ENCODE results near the gene NANOS3. TPM values are rescaled to one million over a fixed set of nuclear protein-coding genes. Genes with fewer than 3 reads are reported as not detected.

NANOS3 gene
- total RNA-seq, 1 experiment from 2014 or later, result 1.1 TPM

GRCh38 chr19:13890136-13890535 lies 13.2 kb downstream of the NANOS3 start (continued):
- TF ChIP-seq ELF4 (CRISPR knock-in tag; IDR thresholded peaks at IDR 0.05; ENCODE audit: low read depth) (no peak), HMGXB4 (CRISPR knock-in tag; IDR thresholded peaks at IDR 0.05) (no peak), NFE2L1 (CRISPR knock-in tag; IDR thresholded peaks at IDR 0.05) (no peak), ZNF671 (CRISPR knock-in tag; IDR thresholded peaks at IDR 0.05) (no peak), ZNF317 (CRISPR knock-in tag; IDR thresholded peaks at IDR 0.05; ENCODE audit: borderline replicate concordance, low read depth) (no peak)

- no peaks in the 10 kb centered on the region for H3K27me3 Mint-ChIP-seq (ENCODE audit: low read depth)
- ChIA-PET POLR2A (no interaction called here), CTCF (interaction anchor here (0.5 to 2.1 kb wide), 4 partner anchors 10 to 68 kb away, joined by 3 to 9 read pairs (median 4); no protein-coding TSS in a partner anchor)
- TF ChIP-seq ZNF121 (CRISPR knock-in tag; IDR thresholded peaks at IDR 0.05) (no peak), MLX (CRISPR knock-in tag; IDR thresholded peaks at IDR 0.05) (no peak), NR3C1 (CRISPR knock-in tag; conservative IDR thresholded peaks at IDR 0.05; ENCODE audit: low read depth) (no peak), RELA (CRISPR knock-in tag; IDR thresholded peaks at IDR 0.05; ENCODE audit: borderline replicate concordance) (no peak), NFE2L1 (CRISPR knock-in tag; IDR thresholded peaks at IDR 0.05) (no peak), HMGXB4 (CRISPR knock-in tag; IDR thresholded peaks at IDR 0.05) (no peak), TP53 (CRISPR knock-in tag; IDR thresholded peaks at IDR 0.05) (no peak), CTCF (IDR thresholded peaks at IDR 0.05) (no peak), ZNF396 (CRISPR knock-in tag; IDR thresholded peaks at IDR 0.05; ENCODE audit: borderline replicate concordance) (no peak), ZBTB43 (CRISPR knock-in tag; IDR thresholded peaks at IDR 0.05) (no peak), GRHL2 (CRISPR knock-in tag; IDR thresholded peaks at IDR 0.05; ENCODE audit: insufficient replicate concordance, severe bottlenecking) (no peak), ZNF281 (CRISPR knock-in tag; IDR thresholded peaks at IDR 0.05) (no peak), E2F4 (CRISPR knock-in tag; IDR thresholded peaks at IDR 0.05; ENCODE audit: borderline replicate concordance, low read depth) (no peak), SP1 (CRISPR knock-in tag; conservative IDR thresholded peaks at IDR 0.05) (no peak), USF2 (CRISPR knock-in tag; IDR thresholded peaks at IDR 0.05) (no peak), ATF3 (CRISPR knock-in tag; conservative IDR thresholded peaks at IDR 0.05) (no peak), SMAD4 (CRISPR knock-in tag; IDR thresholded peaks at IDR 0.05) (no peak)
- H3K27ac Mint-ChIP-seq, result no peak overlapping the region
- no peak overlapping the region for H3K4me3 Mint-ChIP-seq
- H3K9me3 Mint-ChIP-seq, result no peaks in the 10 kb centered on the region
- DNase-seq (ENCODE audit: low spot score) (no peak), ATAC-seq (no peak)
- no peaks in the 10 kb centered on the region for H3K36me3 Mint-ChIP-seq
- H3K4me1 Mint-ChIP-seq, result no peaks in the 10 kb centered on the region
These were observed 15.9 kb downstream of the NANOS3 start for GRCh38 chr19:13892870-13893269.

Data from WTC11 (cell line).